ENCODE measurements around the gene GAPVD1.

GRCh38 chr9:125233678-125234077 is 27.9 kb upstream of the GAPVD1 start:
- TF ChIP-seq KDM1A (CRISPR knock-in tag; IDR thresholded peaks at IDR 0.05) (no peak), TRAFD1 (CRISPR knock-in tag; IDR thresholded peaks at IDR 0.05; ENCODE audit: borderline replicate concordance) (no peak), ZBTB7A (CRISPR knock-in tag; IDR thresholded peaks at IDR 0.05) (no peak), CCAR2 (optimal IDR thresholded peaks at IDR 0.05; ENCODE audit: low read depth, low read length) (no peak), CTCF (CRISPR knock-in tag; IDR thresholded peaks at IDR 0.05) (no peak), EZH2 (conservative IDR thresholded peaks at IDR 0.05; ENCODE audit: low read depth, low read length) (no peak), CEBPB (IDR thresholded peaks at IDR 0.05; ENCODE audit: borderline replicate concordance, low read depth, low read length) (no peak), GABPB1 (CRISPR knock-in tag; IDR thresholded peaks at IDR 0.05) (no peak), ZNF263 (CRISPR knock-in tag; IDR thresholded peaks at IDR 0.05) (no peak)
